ENCODE data around the gene EZH2.

DNA sequence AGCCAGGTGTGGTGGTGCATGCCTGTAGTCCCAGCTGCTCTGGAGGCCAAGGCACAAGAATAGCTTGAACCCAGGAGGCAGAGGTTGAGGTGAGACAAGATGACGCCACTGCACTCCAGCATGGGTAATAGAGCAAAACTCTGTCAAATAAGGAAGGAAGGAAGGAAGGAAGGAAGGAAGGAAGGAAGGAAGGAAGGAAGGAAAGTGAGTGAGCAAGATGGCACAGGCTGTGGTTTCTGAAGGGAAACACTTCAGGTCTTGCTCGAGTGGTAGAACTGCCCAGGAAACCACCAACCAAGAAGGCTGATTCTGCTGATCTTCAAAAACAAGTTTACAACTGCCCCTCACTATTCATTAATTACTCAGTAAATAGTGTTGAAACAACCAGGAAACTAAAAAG is 45.2 kb downstream of the EZH2 start:
- TF ChIP-seq POLR2AphosphoS5 (IDR thresholded peaks at IDR 0.05; ENCODE audit: low read depth, low read length) = no peak
- TF ChIP-seq, protein P1, sequence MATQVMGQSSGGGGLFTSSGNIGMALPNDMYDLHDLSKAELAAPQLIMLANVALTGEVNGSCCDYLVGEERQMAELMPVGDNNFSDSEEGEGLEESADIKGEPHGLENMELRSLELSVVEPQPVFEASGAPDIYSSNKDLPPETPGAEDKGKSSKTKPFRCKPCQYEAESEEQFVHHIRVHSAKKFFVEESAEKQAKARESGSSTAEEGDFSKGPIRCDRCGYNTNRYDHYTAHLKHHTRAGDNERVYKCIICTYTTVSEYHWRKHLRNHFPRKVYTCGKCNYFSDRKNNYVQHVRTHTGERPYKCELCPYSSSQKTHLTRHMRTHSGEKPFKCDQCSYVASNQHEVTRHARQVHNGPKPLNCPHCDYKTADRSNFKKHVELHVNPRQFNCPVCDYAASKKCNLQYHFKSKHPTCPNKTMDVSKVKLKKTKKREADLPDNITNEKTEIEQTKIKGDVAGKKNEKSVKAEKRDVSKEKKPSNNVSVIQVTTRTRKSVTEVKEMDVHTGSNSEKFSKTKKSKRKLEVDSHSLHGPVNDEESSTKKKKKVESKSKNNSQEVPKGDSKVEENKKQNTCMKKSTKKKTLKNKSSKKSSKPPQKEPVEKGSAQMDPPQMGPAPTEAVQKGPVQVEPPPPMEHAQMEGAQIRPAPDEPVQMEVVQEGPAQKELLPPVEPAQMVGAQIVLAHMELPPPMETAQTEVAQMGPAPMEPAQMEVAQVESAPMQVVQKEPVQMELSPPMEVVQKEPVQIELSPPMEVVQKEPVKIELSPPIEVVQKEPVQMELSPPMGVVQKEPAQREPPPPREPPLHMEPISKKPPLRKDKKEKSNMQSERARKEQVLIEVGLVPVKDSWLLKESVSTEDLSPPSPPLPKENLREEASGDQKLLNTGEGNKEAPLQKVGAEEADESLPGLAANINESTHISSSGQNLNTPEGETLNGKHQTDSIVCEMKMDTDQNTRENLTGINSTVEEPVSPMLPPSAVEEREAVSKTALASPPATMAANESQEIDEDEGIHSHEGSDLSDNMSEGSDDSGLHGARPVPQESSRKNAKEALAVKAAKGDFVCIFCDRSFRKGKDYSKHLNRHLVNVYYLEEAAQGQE (IDR thresholded peaks at IDR 0.05; ENCODE audit: insufficient read depth in 1 of 2, low read depth in 2 of 2, low read length in 2 of 2) = no peak
- no peak for TF ChIP-seq TAF1 (IDR thresholded peaks at IDR 0.05; ENCODE audit: borderline replicate concordance, insufficient read depth, low read length)
- no peak for TF ChIP-seq FOXP2 (optimal IDR thresholded peaks at IDR 0.05; ENCODE audit: borderline replicate concordance, extremely low read depth, extremely low read length, insufficient read depth)
